Activated T-helper 2 cell treated with anti-CD3 and anti-CD28 coated beads, Interferon-gamma antibody, Interleukin-2, Interleukin-4, amounts not matched to agents 10 μg/mL and 5 μg/mL and 100 μg/mL, durations not matched to agents 14 hours and 24 hours and 36 hours (primary cell): Measurements from ENCODE around the gene MMS22L. TPM values are rescaled to one million over a fixed set of nuclear protein-coding genes. Genes with fewer than 3 reads are reported as not detected.
A peak's percentile ranks its signal among the peaks of the same experiment; 100 is the strongest.

Experiments
- DNase-seq: peaks from one replicate; pipeline ENCODE4 v3.0.0; 2021; ENCODE audit warnings: low spot score
- H3K27ac Mint-ChIP-seq: one replicate; pipeline ENCODE4 v1.8.0; 2021; ENCODE audit warnings: mixed read lengths
- H3K27me3 Mint-ChIP-seq: one replicate; pipeline ENCODE4 v1.8.0; 2021; ENCODE audit warnings: low read depth, mixed read lengths
- H3K36me3 Mint-ChIP-seq: one replicate; pipeline ENCODE4 v1.8.0; 2021; ENCODE audit warnings: low read depth, mixed read lengths
- H3K4me1 Mint-ChIP-seq: one replicate; pipeline ENCODE4 v1.8.0; 2021; ENCODE audit warnings: low read depth, mixed read lengths
- H3K4me3 Mint-ChIP-seq: one replicate; pipeline ENCODE4 v1.8.0; 2021; ENCODE audit warnings: low read depth, mild to moderate bottlenecking, moderate library complexity, mixed read lengths
- H3K9me3 Mint-ChIP-seq: one replicate; pipeline ENCODE4 v1.8.0; 2021; ENCODE audit warnings: mixed read lengths
- intact Hi-C: fragments of 100-400 bp; cut with micrococcal nuclease; formaldehyde crosslinking; loops from one replicate; pipeline ENCODE4 v1.15.1; 2023
- total RNA-seq: library from RNA; stranded (reverse); gene quantifications from 2 replicates; pipeline ENCODE4 v1.2.3, GENCODE V29; 2022

Gene MMS22L
- total RNA-seq, 1 donor from 2014 or later: 50.5 TPM

- H3K27ac Mint-ChIP-seq: no peak overlapping the region
- peaks cover 35% of the 10 kb centered on the region for H3K27me3 Mint-ChIP-seq
- intact Hi-C loops: no loop called here
- H3K4me3 Mint-ChIP-seq: no peak overlapping the region
- no peaks in the 10 kb centered on the region for H3K36me3 Mint-ChIP-seq
- no peak for DNase-seq
- peaks cover 5% of the 10 kb centered on the region for H3K9me3 Mint-ChIP-seq
- H3K4me1 Mint-ChIP-seq: peaks cover 1% of the 10 kb centered on the region
These were observed 8.9 kb upstream of the MMS22L start for GRCh38 chr6:97291896-97292295.

GRCh38 chr6:97289332-97289731, 6.3 kb upstream of the MMS22L start:
- intact Hi-C loops: loop anchor here (10.0 kb wide), 2 partner anchors 395 to 1715 kb away; partner anchors contain the start of genes MANEA and NDUFAF4
- DNase-seq: no peak
- peaks cover 33% of the 10 kb centered on the region for H3K27me3 Mint-ChIP-seq
- no peak overlapping the region for H3K27ac Mint-ChIP-seq
- peaks cover 5% of the 10 kb centered on the region for H3K9me3 Mint-ChIP-seq
- H3K4me3 Mint-ChIP-seq: no peak overlapping the region
- no peaks in the 10 kb centered on the region for H3K36me3 Mint-ChIP-seq
- no peaks in the 10 kb centered on the region for H3K4me1 Mint-ChIP-seq

- Mint-ChIP-seq H3K9me3 (peaks cover 5% of the 10 kb centered on the region), H3K36me3 (no peaks in the 10 kb centered on the region), H3K27ac (no peak overlapping the region), H3K4me3 (no peak overlapping the region), H3K4me1 (peaks cover 5% of the 10 kb centered on the region), H3K27me3 (peaks cover 23% of the 10 kb centered on the region)
- intact Hi-C loops: loop anchor here (10.0 kb wide), 2 partner anchors 393 to 1713 kb away; partner anchors contain the start of genes MANEA and NDUFAF4
- DNase-seq: no peak
These were observed 5.2 kb upstream of the MMS22L start for GRCh38 chr6:97288188-97288587.

GRCh38 chr6:97282238-97282725, 734 bp downstream of the MMS22L start:
- Mint-ChIP-seq H3K27ac (peak overlapping the region; percentile 81), H3K36me3 (peaks cover 34% of the 10 kb centered on the region), H3K27me3 (peaks cover 11% of the 10 kb centered on the region), H3K4me1 (peaks cover 29% of the 10 kb centered on the region), H3K9me3 (no peaks in the 10 kb centered on the region), H3K4me3 (peak overlapping the region; percentile 89)
- no peak for DNase-seq
- intact Hi-C loops: loop anchor here (2.0 to 10.0 kb wide), 5 partner anchors 95 to 1707 kb away; partner anchors contain the start of genes MANEA and NDUFAF4

GRCh38 chr6:97280766-97281165, 2.2 kb downstream of the MMS22L start:
- no peak for DNase-seq
- H3K9me3 Mint-ChIP-seq: no peaks in the 10 kb centered on the region
- peaks cover 34% of the 10 kb centered on the region for H3K4me1 Mint-ChIP-seq
- intact Hi-C loops: loop anchor here (5.0 to 10.0 kb wide), 4 partner anchors 93 to 1706 kb away; partner anchors contain the start of genes MANEA and NDUFAF4
- H3K27ac Mint-ChIP-seq: no peak overlapping the region
- peaks cover 4% of the 10 kb centered on the region for H3K27me3 Mint-ChIP-seq
- H3K4me3 Mint-ChIP-seq: peak overlapping the region; percentile 89
- H3K36me3 Mint-ChIP-seq: peaks cover 44% of the 10 kb centered on the region

- Mint-ChIP-seq H3K9me3 (no peaks in the 10 kb centered on the region), H3K36me3 (peaks cover 71% of the 10 kb centered on the region), H3K27ac (no peak overlapping the region), H3K4me3 (no peak overlapping the region), H3K4me1 (peaks cover 25% of the 10 kb centered on the region), H3K27me3 (no peaks in the 10 kb centered on the region)
- intact Hi-C loops: no loop called here
- DNase-seq: no peak
These were observed 7.2 kb downstream of the MMS22L start for GRCh38 chr6:97275804-97276203.

GRCh38 chr6:97269821-97270220, 13.2 kb downstream of the MMS22L start:
- no peak overlapping the region for H3K4me3 Mint-ChIP-seq
- intact Hi-C loops: no loop called here
- H3K27me3 Mint-ChIP-seq: no peaks in the 10 kb centered on the region
- peaks cover 13% of the 10 kb centered on the region for H3K4me1 Mint-ChIP-seq
- peaks cover 10% of the 10 kb centered on the region for H3K9me3 Mint-ChIP-seq
- DNase-seq: no peak
- H3K36me3 Mint-ChIP-seq: peaks cover 67% of the 10 kb centered on the region
- no peak overlapping the region for H3K27ac Mint-ChIP-seq

- Mint-ChIP-seq H3K27me3 (no peaks in the 10 kb centered on the region), H3K36me3 (peaks cover 64% of the 10 kb centered on the region), H3K4me1 (peaks cover 5% of the 10 kb centered on the region), H3K9me3 (peaks cover 10% of the 10 kb centered on the region), H3K27ac (no peak overlapping the region), H3K4me3 (no peak overlapping the region)
- DNase-seq: no peak
- intact Hi-C loops: no loop called here
These were observed 20.3 kb downstream of the MMS22L start for GRCh38 chr6:97262676-97263075.

GRCh38 chr6:97246842-97247241, 36.2 kb downstream of the MMS22L start:
- DNase-seq: no peak
- Mint-ChIP-seq H3K4me1 (no peaks in the 10 kb centered on the region), H3K27ac (no peak overlapping the region), H3K36me3 (peaks cover 45% of the 10 kb centered on the region), H3K9me3 (peaks cover 20% of the 10 kb centered on the region), H3K4me3 (no peak overlapping the region), H3K27me3 (no peaks in the 10 kb centered on the region)
- intact Hi-C loops: no loop called here

GRCh38 chr6:97240222-97240621, 42.8 kb downstream of the MMS22L start:
- no peaks in the 10 kb centered on the region for H3K27me3 Mint-ChIP-seq
- H3K4me1 Mint-ChIP-seq: no peaks in the 10 kb centered on the region
- H3K4me3 Mint-ChIP-seq: no peak overlapping the region
- H3K27ac Mint-ChIP-seq: no peak overlapping the region
- intact Hi-C loops: no loop called here
- H3K9me3 Mint-ChIP-seq: peaks cover 20% of the 10 kb centered on the region
- H3K36me3 Mint-ChIP-seq: peaks cover 66% of the 10 kb centered on the region
- no peak for DNase-seq

GRCh38 chr6:97231911-97232310, 51.1 kb downstream of the MMS22L start:
- Mint-ChIP-seq H3K27ac (no peak overlapping the region), H3K9me3 (no peaks in the 10 kb centered on the region), H3K36me3 (peaks cover 60% of the 10 kb centered on the region), H3K27me3 (no peaks in the 10 kb centered on the region), H3K4me1 (peaks cover 2% of the 10 kb centered on the region), H3K4me3 (no peak overlapping the region)
- intact Hi-C loops: no loop called here
- DNase-seq: no peak

- no peaks in the 10 kb centered on the region for H3K9me3 Mint-ChIP-seq
- H3K4me1 Mint-ChIP-seq: peaks cover 2% of the 10 kb centered on the region
- intact Hi-C loops: no loop called here
These were observed 60.1 kb downstream of the MMS22L start for GRCh38 chr6:97222903-97223302.

GRCh38 chr6:97218912-97219311, 64.1 kb downstream of the MMS22L start:
- Mint-ChIP-seq H3K27me3 (no peaks in the 10 kb centered on the region), H3K4me1 (peaks cover 4% of the 10 kb centered on the region), H3K27ac (no peak overlapping the region), H3K36me3 (peaks cover 8% of the 10 kb centered on the region), H3K9me3 (no peaks in the 10 kb centered on the region), H3K4me3 (no peak overlapping the region)
- DNase-seq: no peak
- intact Hi-C loops: no loop called here

More at GRCh38 chr6:97222903-97223302, 60.1 kb downstream of the MMS22L start:
- Mint-ChIP-seq H3K4me3 (no peak overlapping the region), H3K27me3 (no peaks in the 10 kb centered on the region), H3K36me3 (peaks cover 24% of the 10 kb centered on the region), H3K27ac (no peak overlapping the region)
- no peak for DNase-seq
